Skin epidermis (tissue), 12 donors: ENCODE results near the gene SPAG9.
A peak's percentile ranks its signal among the peaks of the same experiment; 100 is the strongest.

ENCODE experiments used
- H3K27ac ChIP-seq, 21 experiments: fragments of 200-600 bp; sonication (generic) in 11 of 21; one replicate each; pipeline ENCODE4 v1.5.0; 2020; ENCODE audit warnings: mild to moderate bottlenecking in 3 of 21, inconsistent platforms in 2 of 21, moderate library complexity in 2 of 21
- H3K4me3 ChIP-seq, 7 experiments: fragments of 200-600 bp; sonication (generic) in 2 of 7; one replicate each; pipeline ENCODE4 v1.5.0; 2020; ENCODE audit warnings: inconsistent platforms in 2 of 7, mild to moderate bottlenecking in 2 of 7, moderate library complexity in 1 of 7

The SPAG9 gene

DNA sequence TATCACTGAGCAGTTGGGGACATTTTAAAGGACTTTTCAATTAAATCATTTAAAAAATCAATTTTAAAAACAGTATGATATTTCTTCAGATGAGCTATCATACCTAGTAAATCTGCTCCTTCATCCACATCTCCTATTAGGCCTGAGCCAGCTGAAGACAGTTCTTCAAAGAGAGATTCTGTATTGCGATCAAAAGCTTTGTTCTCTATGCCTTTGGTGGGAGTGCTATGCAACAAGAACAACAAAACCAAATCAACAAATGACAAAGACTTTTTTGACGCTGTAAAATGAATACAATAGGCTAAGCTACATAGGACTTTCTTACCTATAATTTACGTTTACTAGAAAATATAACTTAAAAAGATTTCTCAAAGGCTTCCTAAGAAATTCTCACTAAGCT lies 106.5 kb downstream of the SPAG9 start:
- Histone ChIP-seq H3K4me3 (no peak overlapping the region), H3K27ac (no peak overlapping the region)

DNA sequence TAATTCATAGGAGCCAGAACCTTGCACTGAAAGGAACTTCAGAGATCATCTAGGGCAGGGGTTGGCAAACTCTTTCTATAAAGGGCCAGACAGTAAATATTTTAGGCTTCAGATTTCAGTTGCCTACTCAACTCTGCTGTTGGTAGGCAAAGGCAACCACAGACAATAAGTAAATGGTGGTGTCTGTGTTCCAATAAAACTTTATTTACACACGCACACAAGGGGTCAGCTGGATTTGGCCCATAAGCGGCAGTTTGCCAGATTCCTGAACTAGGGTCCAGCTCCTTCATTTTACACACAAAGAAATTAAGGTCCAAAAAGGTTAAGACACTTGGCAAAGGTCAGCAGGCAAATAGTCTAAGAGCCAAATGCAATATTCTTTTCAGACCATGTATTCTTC lies 107.3 kb downstream of the SPAG9 start:
- Histone ChIP-seq H3K27ac (no peak overlapping the region), H3K4me3 (no peak overlapping the region)

DNA sequence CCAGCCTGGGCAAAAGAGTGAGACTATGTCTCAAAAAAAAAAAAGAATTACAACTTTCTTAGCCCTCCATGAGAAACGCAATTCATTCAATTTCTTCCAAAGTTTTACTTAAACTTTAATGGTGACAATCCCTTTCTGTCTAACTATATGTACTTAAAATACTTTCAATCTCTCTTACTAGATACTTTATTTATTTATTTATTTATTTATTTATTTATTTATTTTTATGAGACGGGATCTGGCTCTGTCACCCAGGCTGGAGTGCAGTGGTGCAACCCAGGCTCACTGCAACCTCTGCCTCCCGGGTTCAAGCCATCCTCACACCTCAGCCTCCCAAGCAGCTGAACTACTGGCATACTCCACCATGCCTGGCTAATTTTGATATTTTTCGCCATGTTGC lies 108.1 kb downstream of the SPAG9 start:
- Histone ChIP-seq H3K4me3 (no peak overlapping the region), H3K27ac (no peak overlapping the region)

DNA sequence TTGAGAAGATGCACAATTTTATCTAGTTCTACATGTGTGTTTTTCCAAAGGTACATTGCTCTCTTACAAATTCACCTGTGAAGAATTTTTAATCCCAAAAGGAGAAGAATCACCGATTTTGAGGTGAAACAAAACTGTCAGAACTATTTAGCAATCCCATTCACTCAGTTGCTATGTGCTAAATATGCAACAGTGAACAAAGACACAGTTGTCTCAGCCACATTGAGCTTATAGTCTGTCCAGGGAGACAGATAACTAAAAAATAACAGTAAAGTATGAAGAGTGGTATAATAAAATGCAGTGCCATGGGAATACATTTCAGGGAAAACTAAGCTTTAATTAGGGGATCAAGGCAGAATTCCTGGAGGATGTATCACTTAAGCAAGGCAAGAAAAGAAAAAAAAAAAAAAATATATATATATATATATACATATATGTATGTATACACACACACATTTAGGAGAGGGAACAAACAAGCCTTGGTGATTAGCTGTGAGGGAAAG lies 110.4 kb downstream of the SPAG9 start:
- Histone ChIP-seq H3K27ac (no peak overlapping the region), H3K4me3 (no peak overlapping the region)

DNA sequence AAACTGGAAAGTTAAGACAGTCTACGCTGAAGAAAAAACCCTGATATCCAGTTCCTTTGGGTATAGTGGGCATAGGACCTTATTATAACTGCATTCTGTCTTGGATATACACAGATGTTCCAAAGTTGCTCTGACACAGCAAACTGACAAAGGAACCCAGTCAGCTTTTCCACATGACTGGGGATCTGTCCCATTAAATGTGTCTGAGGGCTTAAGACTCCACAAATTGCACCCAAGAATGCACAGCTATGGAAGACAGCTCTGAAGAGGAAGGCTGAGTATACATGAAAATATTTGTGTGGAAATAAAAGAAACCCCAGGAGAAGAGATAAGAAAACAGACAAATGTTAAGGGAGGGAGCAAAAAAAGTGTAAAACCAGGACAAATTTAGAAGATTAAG lies 114.1 kb downstream of the SPAG9 start:
- no peak overlapping the region for H3K27ac ChIP-seq
- no peak overlapping the region for H3K4me3 ChIP-seq

DNA sequence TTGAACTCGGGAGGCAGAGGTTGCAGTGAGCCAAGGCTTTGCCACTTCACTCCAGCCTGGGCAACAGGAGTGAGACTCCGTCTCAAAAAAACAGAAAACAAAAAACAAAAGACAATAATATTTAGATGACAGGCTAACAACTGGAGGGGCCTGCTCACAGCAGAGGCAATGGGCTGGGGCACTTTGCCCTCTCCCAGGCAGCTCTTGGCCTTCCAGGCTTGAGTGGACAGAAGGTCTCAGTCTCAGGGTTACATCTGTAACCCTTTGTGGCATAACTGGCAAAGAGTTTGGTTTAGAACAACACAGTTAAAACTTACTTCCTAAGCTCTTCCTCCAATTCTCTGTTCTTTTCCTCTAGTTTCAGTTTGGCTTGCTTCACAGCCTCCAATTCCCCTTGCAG lies 114.9 kb downstream of the SPAG9 start:
- Histone ChIP-seq H3K4me3 (no peak overlapping the region), H3K27ac (no peak overlapping the region)

DNA sequence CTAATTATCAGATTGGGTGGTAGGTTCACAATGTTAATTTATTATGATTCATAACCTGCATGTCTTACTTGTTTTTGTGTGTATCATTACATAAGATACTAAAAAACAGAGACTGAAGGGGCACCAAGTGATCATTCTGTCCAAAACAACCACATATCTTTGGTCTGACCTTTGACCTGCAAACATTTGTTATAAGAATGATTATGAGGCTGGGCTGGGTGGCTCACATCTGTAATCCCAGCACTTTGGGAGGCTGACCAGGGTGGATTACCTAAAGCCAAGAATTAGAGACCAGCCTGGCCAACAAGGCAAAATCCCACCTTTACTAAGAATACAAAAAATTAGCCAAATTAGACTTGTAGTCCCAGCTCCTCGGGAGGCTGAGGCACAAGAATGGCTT lies 116.4 kb downstream of the SPAG9 start:
- H3K27ac ChIP-seq = no peak overlapping the region
- H3K4me3 ChIP-seq = no peak overlapping the region

DNA sequence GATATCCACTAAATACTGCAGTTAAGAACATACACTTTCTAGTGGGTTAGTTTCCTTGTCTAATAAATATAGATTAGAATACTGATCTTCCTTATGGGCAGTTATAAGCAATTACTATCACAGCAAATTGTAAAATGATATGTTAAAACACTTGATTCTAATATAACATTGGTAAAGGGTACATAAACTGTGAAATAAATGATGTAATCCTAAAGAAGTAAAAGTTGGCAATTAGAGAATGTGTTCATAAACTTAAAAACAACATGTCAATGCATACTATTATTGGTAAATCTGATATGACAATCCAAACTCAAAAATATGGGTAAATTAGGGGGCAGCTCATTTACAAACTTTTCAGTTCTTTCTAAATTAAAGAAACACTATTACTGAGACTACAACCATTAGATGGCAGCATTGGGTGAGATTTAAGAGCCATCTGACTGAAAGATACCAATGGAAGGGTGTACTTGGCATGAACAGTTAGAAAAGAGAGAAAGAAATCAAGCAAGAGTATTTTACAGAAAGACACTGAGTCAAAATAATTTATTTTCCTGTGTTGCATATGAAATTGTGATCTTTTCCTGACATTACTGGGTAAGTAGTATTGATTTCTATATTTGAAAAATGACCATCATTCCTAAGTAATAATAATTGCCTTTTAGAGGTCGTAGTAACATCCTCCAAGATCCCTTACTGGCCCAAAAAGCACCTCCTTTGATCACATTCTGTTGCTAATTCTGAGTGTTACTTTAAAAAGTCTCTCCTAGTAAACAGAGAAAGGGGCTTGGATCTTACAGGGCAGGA lies 119.6 kb downstream of the SPAG9 start:
- Histone ChIP-seq H3K4me3 (no peak overlapping the region), H3K27ac (no peak overlapping the region)

DNA sequence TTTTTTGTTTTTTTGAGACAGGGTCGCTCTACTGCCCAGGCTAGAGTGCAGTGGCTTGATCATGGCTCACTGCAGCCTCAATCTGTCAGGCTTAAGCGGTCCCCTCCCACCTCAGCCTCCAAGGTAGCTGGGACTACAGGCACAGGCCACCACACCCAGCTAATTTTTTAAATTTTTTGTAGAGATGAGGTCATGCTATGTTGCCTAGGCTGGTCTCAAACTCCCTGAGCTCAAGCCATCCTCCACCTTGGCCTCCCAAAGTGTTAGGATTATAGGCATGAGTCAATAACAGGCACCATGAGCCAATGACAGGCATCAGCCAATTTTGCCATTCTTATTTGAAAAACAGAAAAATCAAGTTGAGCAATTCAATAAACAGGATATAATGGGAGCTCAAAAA lies 125.0 kb downstream of the SPAG9 start:
- Histone ChIP-seq H3K27ac (no peak overlapping the region), H3K4me3 (no peak overlapping the region)

DNA sequence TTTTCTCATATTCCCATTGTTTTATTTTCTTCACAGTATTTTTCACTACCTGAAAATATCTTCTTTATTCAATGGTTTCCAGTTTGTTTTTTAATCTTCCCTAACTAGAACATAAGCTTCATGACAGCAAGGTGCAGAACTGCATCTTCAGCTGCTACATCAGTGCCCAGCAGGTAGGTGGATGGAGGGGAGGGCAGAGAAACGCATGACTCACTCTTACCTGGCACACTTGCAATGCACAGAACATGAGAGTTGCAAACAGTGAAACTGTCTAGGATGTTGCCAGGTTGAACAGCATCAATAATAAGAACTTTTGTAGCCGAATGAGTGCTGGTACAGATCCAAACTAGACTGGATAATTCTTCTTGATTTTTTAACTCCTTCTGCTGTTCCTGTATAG lies 127.1 kb downstream of the SPAG9 start:
- no peak overlapping the region for H3K27ac ChIP-seq
- no peak overlapping the region for H3K4me3 ChIP-seq

DNA sequence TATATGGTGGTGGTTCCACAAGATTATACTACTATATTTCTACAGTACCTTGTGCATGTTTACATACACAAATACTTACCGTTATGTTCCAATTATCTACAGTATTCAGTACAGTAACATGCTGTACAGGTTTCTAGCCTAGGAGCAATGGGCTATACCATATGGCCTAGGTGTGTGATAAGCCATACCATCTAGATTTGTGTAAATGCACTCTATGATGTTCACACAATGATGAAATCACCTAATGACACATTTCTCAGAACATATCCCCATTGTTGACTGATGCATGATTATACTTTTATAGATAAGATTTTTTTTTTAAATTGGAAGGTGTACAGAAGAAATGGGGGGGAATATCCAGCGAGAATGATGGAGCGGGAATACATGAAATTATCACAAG lies 131.5 kb downstream of the SPAG9 start:
- Histone ChIP-seq H3K27ac (no peak overlapping the region), H3K4me3 (no peak overlapping the region)

DNA sequence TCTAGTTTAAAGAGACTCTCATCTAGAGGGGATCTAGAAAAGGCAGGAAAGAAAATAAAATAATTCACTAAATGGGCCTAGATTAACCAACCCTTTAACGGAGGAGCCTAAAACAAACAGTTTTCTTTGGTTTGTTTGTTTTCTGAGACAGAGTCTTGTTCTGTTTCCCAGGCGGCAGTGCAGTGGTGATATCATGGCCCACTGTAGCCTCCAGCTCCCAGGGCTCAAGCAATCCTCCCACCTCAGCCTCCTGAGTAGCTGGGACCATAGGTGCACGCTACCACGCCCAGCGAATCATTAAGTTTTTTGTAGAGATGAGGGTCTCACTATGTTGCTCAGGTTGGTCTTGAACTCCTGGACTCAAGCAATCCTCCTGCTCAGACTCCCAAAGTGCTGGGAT lies 132.2 kb downstream of the SPAG9 start:
- H3K27ac ChIP-seq = no peak overlapping the region
- no peak overlapping the region for H3K4me3 ChIP-seq

DNA sequence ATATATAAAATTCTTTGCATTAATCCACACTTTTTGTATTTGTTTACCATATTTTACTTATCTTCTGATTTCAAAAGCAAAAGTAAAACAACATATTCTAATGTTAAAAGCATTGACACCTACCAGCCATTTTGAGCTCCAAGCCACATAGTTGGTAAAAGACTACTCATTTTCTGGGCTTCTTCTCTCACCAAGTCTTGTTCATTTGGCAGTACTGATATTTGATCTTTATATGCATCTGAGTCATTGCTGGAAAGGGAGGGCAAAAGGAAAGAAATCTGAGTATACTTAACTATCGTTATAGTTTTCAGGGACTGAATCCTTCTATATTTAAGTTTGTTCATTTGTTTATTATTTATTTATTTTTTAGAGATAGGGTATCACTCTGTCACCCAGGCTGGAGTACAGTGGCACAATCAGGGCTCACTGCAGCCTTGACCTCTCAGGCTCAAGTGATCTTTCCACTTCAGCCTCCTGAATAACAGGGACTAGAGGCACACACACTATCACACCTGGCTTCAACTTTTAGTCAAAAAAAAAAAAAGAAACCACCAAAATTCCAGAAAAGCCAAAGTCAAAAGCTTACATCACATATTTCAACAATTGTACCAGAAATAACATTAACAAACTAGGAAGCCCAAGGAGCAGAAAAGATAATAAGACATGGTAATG lies 133.5 kb downstream of the SPAG9 start:
- Histone ChIP-seq H3K27ac (no peak overlapping the region), H3K4me3 (no peak overlapping the region)

DNA sequence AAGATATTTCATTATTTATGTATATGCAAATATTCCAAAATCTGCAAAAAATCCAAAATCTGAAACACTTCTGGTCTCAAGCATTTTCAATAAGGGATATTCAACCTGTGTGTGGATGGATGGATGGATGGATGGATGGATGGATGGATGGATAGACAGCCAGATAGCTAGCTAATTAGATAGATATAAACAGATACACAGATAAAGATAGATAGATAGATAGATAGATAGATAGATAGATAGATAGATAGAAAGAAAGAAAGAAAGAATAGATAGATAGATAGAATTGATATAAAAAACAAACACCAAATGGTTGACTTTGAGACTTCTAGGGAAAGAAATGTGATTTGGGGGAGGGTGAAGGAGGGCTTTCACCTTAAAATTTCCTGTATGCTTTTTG lies 139.4 kb downstream of the SPAG9 start:
- Histone ChIP-seq H3K27ac (no peak overlapping the region), H3K4me3 (no peak overlapping the region)

DNA sequence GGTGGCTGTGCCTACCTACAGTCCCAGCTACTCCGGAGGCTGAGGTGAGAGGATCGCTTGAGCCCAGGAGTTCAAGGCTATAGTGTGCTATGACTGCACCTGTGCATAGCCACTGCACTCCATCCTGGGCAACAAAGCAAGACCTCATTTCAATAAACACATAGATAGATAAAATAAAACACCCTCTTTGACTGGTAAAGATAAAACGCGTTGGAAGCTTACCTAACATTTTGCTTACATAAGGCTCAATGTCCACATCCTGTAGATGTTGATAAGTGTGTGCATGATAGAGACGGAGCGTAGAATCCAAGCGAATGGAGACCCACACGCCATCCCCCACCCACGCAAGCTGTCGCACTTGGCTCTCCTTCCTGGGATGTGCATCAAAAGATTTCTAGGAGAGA lies 141.1 kb downstream of the SPAG9 start:
- no peak overlapping the region for H3K27ac ChIP-seq
- no peak overlapping the region for H3K4me3 ChIP-seq

DNA sequence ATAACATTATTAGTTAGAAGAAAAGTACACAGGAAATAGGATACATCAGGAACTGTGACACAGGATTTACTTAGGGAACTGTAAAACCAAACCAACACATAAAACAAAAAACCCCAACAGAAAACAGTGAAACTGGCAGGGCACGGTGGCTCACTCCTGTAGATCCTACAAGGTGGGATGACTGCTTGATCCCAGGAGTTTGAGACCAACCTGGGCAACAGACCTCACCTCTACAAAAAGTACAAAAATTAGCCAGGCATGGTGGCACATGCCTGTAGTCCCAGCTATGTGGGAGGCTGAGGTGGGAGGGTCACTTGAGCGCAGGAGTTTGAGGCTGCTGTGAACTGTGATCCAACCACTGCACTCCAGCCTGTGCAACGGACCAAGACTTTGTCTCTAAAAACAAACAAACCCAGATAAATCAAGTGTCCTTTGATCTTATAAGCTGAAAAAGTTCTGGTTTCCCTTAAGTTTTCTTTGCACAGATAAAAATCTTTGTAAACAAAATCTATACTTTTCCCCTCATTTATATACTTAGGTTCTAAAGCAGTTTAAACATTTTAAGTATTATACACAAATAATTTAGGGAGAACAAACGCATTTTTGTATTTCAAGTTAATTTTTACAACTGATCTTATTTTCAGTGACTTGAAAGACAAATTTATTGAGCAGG lies 143.0 kb downstream of the SPAG9 start:
- peak overlapping the region in 6 of 21 experiments; percentile 4 to 38 (median 14) for H3K27ac ChIP-seq
- H3K4me3 ChIP-seq = no peak overlapping the region

DNA sequence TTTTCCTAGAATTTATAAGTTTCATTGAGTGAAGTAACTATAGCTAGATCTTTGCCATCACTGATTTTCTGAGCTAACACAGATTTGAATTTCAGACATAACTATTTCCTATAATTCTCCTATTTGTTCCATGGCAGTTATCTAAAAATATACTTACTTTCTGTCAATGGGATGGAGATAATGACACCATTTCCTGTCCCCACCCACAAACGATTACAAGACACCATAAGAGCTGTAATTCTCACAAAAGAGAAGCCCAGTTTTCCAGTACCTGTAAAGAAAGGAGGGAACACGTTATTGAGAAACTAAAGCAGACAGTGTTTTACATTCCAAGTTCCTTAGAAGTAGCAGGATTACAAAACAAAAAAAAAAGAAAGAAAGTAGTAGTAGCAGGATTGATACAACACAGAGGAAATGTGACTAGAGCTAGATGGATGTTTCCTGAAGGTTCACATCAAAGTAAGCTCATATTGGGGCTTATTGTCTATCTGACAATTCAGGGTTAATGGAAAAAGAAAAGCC lies 143.7 kb downstream of the SPAG9 start:
- Histone ChIP-seq H3K4me3 (no peak overlapping the region), H3K27ac (peak overlapping the region in 6 of 21 experiments; percentile 4 to 31 (median 17))

DNA sequence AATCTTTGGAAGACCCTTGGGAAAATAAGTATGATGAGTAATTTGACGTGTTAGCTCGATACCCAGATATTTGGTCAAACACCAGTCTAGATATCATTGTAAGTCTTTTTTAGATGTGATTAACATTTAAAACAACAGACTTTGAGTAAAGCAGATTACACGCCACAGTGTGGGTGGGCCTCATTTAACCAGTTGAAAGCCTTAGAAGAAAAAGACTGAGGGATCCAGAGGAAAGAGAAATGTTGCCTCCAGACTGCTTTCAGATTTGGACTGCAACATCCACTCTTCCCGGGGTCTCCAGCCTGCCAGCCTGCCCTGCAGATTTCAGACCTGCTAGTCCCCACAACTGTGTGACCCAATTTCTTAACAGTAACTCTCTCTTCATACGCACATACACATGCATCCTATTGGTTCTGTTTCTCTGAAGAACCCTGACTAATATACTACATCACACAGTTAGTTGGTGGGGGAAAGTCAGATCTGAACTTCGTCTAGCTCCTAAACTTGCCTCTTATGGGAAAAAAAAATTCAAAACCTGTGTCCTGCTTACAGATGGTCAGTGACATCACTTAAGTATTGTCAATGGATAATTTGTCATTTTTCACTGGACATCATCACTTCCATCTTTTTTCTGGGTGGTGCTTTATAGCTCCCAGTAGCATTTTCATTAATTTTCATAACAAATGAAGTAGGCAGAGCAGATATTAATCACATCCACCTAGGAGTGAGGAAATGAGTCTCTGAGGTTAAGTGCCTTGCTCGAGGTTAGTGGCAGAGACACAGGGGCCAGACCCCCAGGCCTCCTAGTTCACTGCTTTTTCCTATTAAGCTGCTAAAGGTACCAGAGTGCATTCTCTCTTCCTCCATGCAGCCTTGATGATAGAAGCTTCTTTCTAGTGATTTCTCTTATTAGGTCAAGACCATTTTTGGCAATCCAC lies 146.8 kb downstream of the SPAG9 start:
- Histone ChIP-seq H3K4me3 (no peak overlapping the region), H3K27ac (no peak overlapping the region)

DNA sequence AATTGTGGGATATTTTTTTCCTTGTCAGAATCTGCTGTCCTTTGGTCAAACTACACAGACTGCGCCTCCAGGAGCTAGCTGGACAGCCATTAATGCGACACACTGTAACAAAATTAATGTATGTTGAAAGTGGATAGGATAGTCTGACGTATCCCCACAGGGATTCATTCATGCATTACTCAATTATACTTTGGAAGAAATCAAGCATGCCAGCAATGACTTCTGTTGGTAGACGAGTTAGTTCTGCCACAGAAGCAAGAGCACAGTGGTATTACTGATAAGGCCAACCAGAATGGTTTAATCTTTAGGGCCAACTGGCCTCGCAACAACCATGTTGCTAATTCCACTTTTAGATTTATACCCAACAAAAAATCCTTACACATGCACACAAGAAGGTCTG lies 148.1 kb downstream of the SPAG9 start:
- Histone ChIP-seq H3K27ac (no peak overlapping the region), H3K4me3 (no peak overlapping the region)

DNA sequence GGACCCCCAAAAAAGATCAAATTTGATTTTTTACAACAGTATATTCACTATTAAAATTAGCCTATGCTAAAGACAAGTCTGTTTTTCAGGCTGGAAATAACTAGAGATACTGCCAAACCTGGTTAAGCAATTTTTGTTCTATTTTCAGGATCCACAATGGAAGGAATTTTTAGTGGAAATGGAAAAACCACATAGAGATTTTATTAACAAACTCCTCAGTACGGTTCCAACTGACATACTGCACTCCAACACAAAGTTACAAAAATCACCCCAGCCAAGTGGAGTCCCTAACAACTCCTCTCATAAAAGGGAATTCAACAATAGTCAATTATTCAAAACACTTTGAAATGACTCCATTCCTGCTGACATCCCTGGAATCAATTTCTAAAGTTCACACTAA lies 152.9 kb downstream of the SPAG9 start:
- Histone ChIP-seq H3K27ac (no peak overlapping the region), H3K4me3 (no peak overlapping the region)
